Measurements from ENCODE around the gene PLCXD3.

PLCXD3 gene

DNA sequence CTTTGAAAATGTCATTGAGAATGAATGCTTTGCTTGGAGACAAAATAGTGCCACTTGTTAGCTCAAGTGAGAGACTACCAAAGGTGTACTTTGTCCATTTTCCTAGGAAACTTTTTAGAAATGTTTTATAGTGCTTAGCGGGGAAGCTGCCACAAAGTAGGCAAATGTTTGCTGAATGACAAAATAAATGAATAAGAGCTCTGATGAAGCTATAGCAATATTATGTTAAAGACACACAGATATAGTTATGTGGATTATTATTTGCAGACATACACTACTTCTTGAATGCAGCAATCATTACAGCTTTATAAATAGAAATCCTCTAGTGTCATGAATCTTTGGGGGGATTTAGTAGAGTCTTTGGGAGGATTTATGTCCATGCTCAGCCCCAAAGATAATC, 204.4 kb downstream of the PLCXD3 start:
- DNase-seq (ENCODE audit: insufficient read length) (no peak), FAIRE-seq (no peak)
- no peak for TF ChIP-seq TAF1 (IDR thresholded peaks at IDR 0.05; ENCODE audit: borderline replicate concordance, low read depth, low read length)
- TF ChIP-seq POLR2A (IDR thresholded peaks at IDR 0.05; ENCODE audit: low read depth, low read length) = no peak
- TF ChIP-seq POLR2AphosphoS5 (IDR thresholded peaks at IDR 0.05; ENCODE audit: low read depth, low read length) = no peak

DNA sequence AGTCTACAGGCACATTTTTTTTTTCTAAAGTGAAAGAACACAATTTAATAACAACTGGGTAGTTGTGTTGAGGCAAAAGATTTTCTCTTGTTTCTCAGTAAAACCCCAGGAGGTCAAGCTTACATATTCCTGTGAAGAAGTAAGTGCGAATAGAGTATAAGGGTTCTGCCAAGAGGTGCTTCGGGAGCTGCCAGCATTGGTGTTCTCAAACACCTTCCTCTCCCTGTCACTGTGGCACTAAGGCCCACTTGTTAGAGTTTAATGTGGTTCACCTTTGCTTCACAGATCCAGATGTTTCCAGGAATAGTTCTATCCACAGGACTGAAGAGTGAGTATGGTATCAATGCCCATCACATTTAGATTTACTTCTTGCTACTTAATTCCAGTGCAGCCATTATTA, 205.3 kb downstream of the PLCXD3 start:
- DNase-seq (ENCODE audit: insufficient read length) (no peak), FAIRE-seq (no peak)
- TF ChIP-seq POLR2A (IDR thresholded peaks at IDR 0.05; ENCODE audit: low read depth, low read length) (no peak), TAF1 (IDR thresholded peaks at IDR 0.05; ENCODE audit: borderline replicate concordance, low read depth, low read length) (no peak), POLR2AphosphoS5 (IDR thresholded peaks at IDR 0.05; ENCODE audit: low read depth, low read length) (no peak)

DNA sequence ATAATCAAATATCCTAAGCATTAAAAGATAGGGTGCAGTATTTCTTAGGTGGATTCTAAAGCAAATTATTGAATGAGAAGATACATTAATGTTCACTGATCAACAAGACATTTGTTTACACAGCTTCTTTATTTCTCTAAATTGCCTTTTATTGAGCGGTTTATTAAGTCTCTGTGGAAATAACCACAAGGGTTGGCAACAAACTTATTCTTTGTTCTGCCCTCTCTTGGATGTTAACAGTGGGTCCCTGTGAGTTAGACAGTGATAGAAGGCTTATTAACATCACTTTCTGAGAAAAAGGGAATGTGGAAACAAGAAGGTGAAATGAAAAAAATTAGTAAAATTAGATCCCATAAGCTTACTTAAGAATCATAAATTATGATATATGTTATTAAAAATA, 214.3 kb downstream of the PLCXD3 start:
- DNase-seq (ENCODE audit: insufficient read length) (no peak), FAIRE-seq (no peak)
- TF ChIP-seq POLR2AphosphoS5 (IDR thresholded peaks at IDR 0.05; ENCODE audit: low read depth, low read length) (no peak), TAF1 (IDR thresholded peaks at IDR 0.05; ENCODE audit: borderline replicate concordance, low read depth, low read length) (no peak), POLR2A (IDR thresholded peaks at IDR 0.05; ENCODE audit: low read depth, low read length) (no peak)

DNA sequence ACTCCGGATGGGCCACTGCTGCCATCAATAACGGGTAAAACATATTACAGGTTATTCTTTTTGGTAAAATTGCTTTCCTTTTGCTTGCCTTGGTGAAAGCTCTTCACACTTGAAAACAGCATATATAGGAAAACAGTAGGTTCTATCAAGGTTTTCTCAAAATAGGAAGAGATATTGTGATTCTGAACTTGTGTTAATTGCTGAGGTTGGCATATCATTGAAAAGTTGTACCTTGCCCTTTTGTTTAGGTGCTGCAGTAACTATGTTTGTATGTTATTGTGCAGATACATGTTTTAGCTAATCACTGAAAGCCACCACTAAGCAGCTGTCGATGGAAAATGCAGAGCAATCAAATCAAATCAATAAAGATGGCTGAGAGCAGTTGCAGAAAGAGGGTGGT, 219.1 kb downstream of the PLCXD3 start:
- TF ChIP-seq POLR2A (IDR thresholded peaks at IDR 0.05; ENCODE audit: low read depth, low read length) (no peak), POLR2AphosphoS5 (IDR thresholded peaks at IDR 0.05; ENCODE audit: low read depth, low read length) (no peak), TAF1 (IDR thresholded peaks at IDR 0.05; ENCODE audit: borderline replicate concordance, low read depth, low read length) (no peak)

DNA sequence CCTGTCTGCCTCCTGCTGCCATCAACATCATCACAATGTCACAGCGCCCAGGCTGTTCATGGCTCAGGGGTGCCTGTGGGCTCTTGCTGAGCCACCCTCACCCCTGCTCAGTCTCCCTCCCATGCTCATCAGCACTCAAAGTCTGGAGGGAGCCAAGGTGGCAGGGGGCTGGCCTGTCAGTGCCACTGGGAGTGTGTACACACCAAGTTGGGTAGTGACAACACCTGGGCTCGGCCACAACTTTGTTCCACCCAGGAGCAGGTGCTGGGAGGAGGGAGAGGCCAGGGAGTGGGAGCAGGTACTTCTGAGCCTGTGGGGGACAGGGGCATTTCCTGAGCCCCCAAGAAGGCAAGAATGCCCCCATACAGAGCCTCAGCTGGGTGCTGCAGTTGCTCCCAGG, 219.6 kb downstream of the PLCXD3 start:
- DNase-seq (ENCODE audit: insufficient read length) = no peak
- TF ChIP-seq POLR2A (IDR thresholded peaks at IDR 0.05; ENCODE audit: low read depth, low read length) = no peak
- TF ChIP-seq POLR2AphosphoS5 (IDR thresholded peaks at IDR 0.05; ENCODE audit: low read depth, low read length) = no peak
- TF ChIP-seq TAF1 (IDR thresholded peaks at IDR 0.05; ENCODE audit: borderline replicate concordance, low read depth, low read length) = no peak
- no peak for FAIRE-seq

More for the DNA sequence above, 219.1 kb downstream of the PLCXD3 start:
- FAIRE-seq = no peak
- DNase-seq (ENCODE audit: insufficient read length) = no peak

DNA sequence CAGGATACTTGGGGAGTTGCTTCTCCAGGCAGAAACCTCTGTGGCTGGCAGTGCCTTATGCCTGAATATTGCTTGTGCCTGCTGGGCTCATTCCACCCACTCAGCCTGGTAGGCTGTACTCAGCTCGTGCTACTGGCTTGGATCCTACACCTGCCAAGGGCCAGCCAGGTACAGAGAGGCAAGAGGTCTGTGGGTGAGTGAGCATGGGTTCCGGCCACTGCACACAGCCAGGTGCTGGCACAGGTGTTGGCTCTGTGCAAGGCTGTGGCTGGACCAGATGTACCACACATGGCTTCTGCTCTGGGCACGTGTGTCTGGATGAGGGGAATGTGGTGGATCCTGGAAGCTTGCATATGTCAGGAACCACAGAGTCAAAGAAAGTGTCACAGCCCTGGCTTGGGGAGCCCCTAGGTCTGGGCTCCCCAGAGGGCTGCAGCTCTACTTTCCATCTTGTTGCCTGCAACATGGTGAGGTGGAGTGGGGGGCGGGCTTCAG, 220.4 kb downstream of the PLCXD3 start:
- FAIRE-seq (no peak), DNase-seq (ENCODE audit: insufficient read length) (no peak)
- TF ChIP-seq POLR2A (IDR thresholded peaks at IDR 0.05; ENCODE audit: low read depth, low read length) = no peak
- no peak for TF ChIP-seq TAF1 (IDR thresholded peaks at IDR 0.05; ENCODE audit: borderline replicate concordance, low read depth, low read length)
- no peak for TF ChIP-seq POLR2AphosphoS5 (IDR thresholded peaks at IDR 0.05; ENCODE audit: low read depth, low read length)

DNA sequence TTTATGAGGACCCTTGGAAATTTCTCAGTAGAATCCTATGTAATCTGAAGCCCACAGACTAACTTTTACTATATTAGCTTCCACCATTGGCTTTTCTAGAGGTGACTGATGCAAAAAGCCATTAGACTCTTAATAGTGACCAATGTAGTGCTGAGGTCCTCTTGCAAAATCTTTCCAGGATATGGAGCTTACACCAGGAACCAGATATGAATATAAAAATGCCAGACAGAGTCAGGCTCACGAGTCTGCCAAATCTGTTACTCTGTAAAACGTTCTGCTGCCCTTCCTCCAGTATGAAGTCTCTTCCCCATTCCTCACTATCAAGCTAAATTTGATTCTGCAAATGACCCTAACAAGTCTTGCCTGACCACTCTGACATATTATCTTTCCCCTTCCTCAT, 223.7 kb downstream of the PLCXD3 start:
- no peak for FAIRE-seq
- no peak for TF ChIP-seq POLR2A (IDR thresholded peaks at IDR 0.05; ENCODE audit: low read depth, low read length)
- no peak for TF ChIP-seq TAF1 (IDR thresholded peaks at IDR 0.05; ENCODE audit: borderline replicate concordance, low read depth, low read length)
- TF ChIP-seq POLR2AphosphoS5 (IDR thresholded peaks at IDR 0.05; ENCODE audit: low read depth, low read length) = no peak
- DNase-seq (ENCODE audit: insufficient read length) = no peak

DNA sequence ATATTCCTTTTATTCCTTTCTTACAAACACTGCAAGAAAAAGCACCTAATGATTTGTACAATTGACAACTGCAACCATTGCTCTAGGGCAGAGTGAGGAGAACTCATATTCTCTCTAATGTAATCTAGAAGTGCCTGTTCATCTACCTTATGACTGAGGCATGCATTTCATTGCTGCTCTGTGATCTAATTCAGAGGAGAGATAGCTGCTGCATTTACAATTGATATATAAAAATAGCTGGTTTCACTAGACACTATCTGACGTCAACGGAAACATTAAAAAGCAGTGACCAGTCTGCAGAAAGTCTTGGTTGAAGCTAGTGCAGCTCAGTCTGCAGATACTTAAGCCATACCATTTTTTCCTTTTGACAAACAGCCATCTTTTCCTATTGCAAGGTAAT, 224.2 kb downstream of the PLCXD3 start:
- DNase-seq (ENCODE audit: insufficient read length) (no peak), FAIRE-seq (no peak)
- TF ChIP-seq TAF1 (IDR thresholded peaks at IDR 0.05; ENCODE audit: borderline replicate concordance, low read depth, low read length) (no peak), POLR2A (IDR thresholded peaks at IDR 0.05; ENCODE audit: low read depth, low read length) (no peak), POLR2AphosphoS5 (IDR thresholded peaks at IDR 0.05; ENCODE audit: low read depth, low read length) (no peak)

DNA sequence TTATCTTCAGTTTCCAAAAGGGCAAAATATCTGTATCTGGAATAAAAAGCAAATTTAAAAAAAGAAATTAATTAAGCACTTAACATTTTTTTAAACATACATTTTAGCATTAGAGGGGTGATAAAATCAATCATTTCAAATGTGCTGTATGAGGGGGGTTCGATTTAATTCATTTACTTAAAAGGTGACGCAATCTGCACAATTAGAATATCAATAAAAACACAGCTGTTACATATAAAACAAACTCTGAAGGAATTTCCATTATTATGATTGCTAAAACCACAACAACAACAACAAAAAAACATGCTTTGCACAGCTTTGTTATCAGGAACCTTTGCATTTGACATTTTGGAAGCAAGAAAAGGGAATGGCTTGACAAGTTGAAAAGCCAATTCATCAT, 225.5 kb downstream of the PLCXD3 start:
- TF ChIP-seq TAF1 (IDR thresholded peaks at IDR 0.05; ENCODE audit: borderline replicate concordance, low read depth, low read length) = no peak
- TF ChIP-seq POLR2A (IDR thresholded peaks at IDR 0.05; ENCODE audit: low read depth, low read length) = no peak
- TF ChIP-seq POLR2AphosphoS5 (IDR thresholded peaks at IDR 0.05; ENCODE audit: low read depth, low read length) = no peak
- FAIRE-seq (no peak), DNase-seq (ENCODE audit: insufficient read length) (no peak)

DNA sequence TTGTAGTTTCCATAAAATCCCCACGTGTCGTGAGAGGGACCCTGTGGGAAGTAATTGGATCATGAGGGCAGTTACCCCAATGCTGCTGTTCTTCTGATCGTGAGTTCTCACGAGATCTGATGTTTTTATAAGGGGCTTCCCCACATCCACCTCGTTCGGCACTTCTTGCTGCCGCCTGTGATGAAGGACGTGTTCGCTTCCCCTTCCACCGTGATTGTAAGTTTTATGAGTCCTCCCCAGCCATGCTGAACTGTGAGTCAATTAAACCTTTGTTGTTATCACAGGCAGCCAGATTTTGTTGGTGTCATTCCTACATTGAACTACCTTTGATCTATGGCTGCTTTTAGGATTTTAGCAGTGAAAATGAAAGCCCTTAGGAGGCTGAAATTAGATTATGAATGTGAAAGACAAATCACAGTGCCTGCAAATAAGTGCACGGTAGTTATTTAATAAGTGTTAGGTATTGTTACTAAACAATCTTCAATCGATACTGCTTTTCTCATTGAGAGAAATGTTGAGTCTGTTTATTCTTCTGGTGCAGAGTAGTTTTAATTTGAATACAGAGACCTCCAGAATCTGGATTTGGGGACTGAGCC, 229.1 kb downstream of the PLCXD3 start:
- peak; percentile 50; the same call in 1 of the 2 replicates for TF ChIP-seq POLR2A (IDR thresholded peaks at IDR 0.05; ENCODE audit: low read depth, low read length)
- TF ChIP-seq TAF1 (IDR thresholded peaks at IDR 0.05; ENCODE audit: borderline replicate concordance, low read depth, low read length) = no peak
- TF ChIP-seq POLR2AphosphoS5 (IDR thresholded peaks at IDR 0.05; ENCODE audit: low read depth, low read length) = no peak
- no peak for DNase-seq (ENCODE audit: insufficient read length)
- peak; percentile 80 for FAIRE-seq

DNA sequence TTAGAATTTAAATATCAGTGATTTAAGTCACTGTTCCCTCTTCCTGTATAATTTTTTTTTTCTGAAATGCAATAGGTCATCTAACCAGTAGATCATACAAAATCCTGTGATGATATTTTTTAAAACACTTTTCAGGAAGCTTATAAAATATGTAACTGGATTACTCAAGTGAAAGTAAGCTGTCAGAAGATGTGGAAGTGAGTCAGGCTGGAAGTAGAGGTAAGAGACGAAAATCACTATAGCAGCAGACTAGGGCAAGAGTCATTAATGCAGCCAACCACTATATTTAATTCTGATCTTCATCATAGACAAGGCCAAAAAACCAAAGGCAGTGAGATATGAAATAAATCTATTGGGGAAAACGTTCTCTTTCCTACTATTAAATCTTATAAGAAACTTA, 231.4 kb downstream of the PLCXD3 start:
- DNase-seq (ENCODE audit: insufficient read length) (no peak), FAIRE-seq (no peak)
- TF ChIP-seq POLR2A (IDR thresholded peaks at IDR 0.05; ENCODE audit: low read depth, low read length) (no peak), TAF1 (IDR thresholded peaks at IDR 0.05; ENCODE audit: borderline replicate concordance, low read depth, low read length) (no peak), POLR2AphosphoS5 (IDR thresholded peaks at IDR 0.05; ENCODE audit: low read depth, low read length) (no peak)

DNA sequence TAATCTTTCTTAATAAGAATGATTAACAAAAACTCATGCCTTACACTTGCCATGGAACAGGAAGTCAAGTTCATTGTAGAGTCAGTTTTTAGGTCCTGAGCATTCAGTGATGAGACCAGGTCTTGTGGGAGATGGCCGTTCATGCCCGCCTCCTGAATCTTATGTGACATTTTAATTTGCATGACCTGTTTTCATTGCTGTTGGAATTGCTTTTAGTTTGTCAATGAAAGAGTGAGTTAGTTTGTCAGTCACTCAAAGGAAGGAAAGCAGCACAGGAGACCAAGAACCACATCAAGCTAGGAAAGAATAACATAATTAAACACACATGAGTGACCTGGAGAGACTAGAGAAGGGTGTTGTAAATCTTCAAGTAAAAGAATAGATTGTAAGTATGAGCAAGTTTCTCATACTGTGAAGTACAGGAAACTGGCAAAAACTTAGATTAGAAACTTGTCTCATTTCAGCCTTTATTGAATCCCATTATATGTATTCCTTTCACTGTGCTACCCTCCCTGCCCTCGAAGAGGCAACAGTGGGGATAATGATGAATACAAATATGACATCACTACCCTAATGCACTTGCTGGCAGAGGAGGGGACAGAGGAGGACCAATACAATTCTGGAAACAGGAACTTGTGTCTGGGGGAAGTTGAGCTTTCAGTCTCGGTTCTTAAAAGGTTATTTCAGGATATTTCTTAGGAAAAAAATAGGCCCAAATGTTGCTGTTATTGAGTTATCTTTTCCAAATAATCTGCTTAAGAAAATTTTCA, 232.7 kb downstream of the PLCXD3 start:
- DNase-seq (ENCODE audit: insufficient read length) = no peak
- no peak for TF ChIP-seq POLR2AphosphoS5 (IDR thresholded peaks at IDR 0.05; ENCODE audit: low read depth, low read length)
- no peak for TF ChIP-seq POLR2A (IDR thresholded peaks at IDR 0.05; ENCODE audit: low read depth, low read length)
- no peak for TF ChIP-seq TAF1 (IDR thresholded peaks at IDR 0.05; ENCODE audit: borderline replicate concordance, low read depth, low read length)
- FAIRE-seq = no peak

All from GM12892 (cell line).